GM19193 (cell line): Measurements from ENCODE around the gene RGS14.
A peak's percentile ranks its signal among the peaks of the same experiment; 100 is the strongest.

Experiments
- POLR2A ChIP-seq: IDR thresholded peaks from 4 replicates; pipeline ENCODE4 v1.6.1; 2011; ENCODE audit not compliant: insufficient read depth, insufficient read length; ENCODE audit errors: extremely low read depth

RGS14 gene

DNA sequence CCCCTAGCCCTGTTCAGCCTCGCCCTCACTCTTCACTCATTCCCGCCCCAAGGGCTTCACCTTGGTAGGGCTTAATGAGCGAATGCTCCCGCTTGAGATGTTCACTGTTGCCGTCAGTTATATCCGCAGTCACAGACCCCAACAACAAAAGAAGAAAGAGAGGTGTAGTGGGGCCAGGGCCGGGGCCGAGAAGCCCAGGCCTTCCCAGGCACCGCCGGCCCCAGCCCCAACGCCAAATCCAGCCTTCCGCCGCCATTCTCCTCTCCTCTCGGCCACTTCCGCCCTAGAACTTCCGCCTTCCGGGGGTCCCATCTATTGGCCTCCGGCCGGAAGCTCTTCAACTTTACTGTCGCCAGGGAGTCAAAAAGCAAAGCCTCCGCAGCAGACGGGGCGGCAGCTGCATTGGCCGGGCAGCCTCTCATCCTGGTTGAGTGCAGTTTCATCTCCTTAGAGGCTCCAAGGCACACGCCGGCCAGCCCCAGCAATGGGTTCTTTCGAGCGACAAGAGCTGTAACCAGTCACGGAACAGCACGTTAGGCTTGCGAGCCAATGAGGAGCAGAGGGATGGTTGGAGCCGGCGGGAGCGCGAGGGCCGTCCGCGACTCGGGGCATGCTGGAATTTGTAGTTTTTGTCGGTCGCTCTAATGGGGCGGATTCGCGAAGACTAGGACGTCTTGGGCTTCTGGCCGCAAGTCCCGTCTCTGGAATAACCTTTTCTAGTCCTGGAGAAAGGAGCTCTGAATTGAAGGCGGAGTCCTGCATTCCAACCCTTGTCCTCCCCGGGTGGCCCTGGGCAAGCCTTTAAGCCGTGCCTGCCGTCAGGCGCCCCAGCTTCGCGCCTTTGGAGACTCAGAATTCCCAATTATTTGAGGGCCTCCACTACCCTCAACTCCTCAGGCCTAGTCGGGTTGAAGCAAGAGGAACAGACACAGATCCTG is 6.1 kb upstream of the RGS14 start, which contains the start of gene LMAN2:
Gene LMAN2, minus strand, starts transcription at position 277 of the 938 bp plus-strand sequence. Its CDS starts 21 bp downstream, at position 256.
- TF ChIP-seq POLR2A, result peak; percentile 92

DNA sequence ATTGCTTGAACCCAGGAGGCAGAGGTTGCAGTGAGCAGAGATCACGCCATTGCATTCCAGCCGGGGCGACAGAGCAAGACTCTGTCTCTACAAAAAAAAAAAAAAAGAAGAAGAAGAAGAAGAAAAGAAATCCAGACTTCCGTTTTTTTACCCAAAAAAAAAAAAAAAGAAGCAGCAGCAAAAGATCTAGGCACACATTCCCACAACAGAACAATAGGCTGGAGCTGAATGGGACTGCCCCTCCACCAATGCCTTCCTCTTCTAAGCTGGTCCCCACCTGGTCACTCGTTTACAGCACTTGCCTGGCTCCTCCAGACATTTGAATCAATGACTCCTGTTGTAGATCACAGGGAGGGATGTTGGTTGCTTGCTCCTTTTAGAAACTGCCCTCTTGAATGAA is 4.6 kb upstream of the RGS14 start:
- no peak for TF ChIP-seq POLR2A

DNA sequence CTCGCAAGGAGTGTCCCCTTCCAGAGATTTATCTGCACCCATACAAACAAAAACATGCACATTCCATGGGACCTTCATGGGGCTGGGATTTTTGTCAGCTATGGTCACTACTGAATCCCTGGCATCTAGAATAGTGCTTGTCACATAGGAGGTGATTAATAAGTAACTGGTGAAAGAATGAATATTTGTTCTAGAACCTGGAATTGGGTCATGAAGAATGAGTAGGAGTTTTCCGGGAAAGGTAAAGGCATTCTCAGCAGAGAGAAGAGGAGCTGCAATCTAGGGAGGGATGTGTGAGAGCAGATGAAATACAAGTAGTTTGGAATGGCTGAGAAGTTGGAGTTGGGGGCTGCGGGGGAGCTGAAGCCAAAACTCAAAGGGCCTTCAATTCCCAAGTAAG is 3.5 kb upstream of the RGS14 start:
- no peak for TF ChIP-seq POLR2A

DNA sequence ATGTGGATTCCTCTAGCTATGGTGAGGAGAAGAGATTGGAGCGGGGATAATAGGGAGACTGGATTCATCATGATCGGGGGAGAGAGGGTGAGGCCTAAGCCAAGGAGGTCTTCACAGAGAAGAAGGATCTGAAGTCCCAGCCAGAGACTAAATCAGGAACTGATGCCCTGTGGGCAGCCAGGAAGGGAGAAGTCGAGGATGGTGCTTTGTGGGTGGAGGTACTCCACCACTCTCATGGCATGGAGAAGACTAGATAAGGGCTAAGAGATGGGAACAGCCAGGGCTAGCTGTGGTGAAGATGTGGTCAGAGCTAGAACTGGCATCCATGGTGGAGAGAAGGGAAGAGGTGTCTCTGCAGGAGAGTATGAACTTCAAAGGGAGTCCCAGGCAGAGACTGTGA is 3.0 kb upstream of the RGS14 start:
- TF ChIP-seq POLR2A, result no peak

DNA sequence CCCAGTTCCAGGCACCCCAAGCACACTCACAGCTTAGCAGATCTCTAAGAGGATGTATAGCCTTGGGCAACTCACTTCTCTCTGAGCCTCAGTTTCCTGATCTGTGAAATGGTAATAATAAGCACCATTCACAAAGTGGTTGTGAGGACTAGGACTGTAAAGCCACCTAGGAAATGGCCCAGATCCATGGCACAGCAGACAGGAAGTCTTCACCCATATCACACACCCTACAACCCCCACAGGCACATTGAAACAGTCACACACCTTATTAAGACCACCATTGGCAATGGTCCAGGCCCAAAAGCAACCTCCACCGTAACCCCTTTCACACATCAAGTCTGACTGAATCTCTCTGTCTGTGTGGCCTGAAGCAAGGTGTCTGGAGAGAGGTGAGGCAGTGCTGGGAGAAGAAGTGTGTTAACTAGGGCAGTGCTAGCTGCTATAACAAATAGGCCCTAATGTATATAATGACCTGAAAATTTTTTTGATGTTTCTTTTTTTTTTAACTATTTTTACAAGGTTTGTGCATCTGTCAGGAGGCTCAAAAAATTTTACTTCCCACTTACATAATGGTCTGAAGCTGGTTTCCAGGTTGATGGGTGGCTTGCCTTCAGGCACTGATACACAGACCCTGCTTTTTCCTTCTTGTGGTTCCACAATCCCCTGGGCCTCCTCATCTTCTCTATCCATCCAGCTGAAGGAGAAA is 2.4 kb upstream of the RGS14 start:
- no peak for TF ChIP-seq POLR2A

DNA sequence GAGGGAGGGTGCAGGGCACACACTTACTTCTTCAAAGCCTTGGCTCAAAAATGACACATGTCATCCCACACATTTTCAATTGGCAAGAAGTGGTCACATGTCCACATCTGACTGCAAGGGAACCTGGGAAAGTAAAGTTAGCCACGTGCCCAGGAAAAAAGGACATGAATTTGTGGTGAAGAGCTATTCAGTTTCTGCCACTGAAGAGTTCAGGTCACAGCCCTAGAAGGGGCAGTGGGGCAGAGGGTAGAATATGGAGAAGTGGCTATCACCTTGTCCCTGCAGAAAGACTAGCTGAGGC is 1.9 kb upstream of the RGS14 start:
- no peak for TF ChIP-seq POLR2A

DNA sequence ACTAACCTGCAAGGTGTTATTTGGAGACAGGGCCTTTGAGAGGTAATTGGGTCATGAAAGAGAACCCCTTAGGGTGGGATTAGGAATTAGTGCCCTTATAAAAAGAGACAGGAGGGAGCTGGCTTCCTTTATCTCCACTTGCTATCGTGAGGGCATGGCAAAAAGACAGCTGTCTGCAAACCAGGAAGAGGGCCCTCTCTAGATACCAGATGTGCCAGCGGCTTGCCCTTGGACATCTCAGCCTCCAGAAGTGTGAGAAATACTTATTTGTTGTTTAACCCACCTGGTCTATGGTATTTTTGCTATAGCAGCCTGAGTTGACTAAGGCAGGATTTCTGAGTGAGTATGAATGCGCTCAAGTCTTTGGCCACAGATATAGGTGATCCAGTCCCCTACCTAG is 978 bp upstream of the RGS14 start:
- no peak for TF ChIP-seq POLR2A

DNA sequence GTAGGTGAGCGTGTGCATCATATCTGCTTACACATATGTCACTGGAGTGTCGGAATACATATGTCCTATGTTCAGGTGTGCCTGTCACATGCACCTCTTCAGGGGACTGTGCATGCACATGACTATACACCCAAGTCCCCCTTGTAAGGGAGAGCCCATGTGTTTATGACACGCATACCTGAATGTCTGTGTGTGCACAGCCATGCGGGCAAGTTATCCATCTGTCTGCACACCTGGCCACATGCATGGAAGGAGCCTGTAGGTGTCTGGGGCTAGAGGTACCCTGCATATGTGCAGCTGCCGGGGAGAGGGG is 622 bp upstream of the RGS14 start:
- no peak for TF ChIP-seq POLR2A

DNA sequence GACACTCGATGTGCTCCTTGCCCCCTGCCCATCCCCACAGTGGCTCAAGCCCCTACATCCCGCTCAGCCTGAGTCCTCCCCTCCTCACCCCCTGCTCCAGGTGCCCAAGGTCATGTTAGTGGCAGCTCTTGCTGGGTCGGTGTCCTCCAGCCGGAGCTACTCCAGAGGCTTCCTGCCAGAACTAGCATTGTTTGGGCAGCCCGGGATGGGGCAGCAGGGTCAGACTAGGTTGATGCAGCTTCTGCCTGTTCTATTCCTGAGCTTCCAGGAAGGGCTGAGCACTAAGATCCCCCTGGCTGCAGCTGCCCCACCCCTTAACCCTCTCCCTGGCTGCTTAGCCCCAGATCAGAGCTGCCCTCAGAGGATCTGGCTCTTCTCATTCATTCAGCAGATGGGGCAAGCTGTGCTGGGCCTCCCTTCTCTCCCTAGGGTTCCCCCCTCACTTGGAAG is 671 bp downstream of the RGS14 start:
- TF ChIP-seq POLR2A, result no peak

DNA sequence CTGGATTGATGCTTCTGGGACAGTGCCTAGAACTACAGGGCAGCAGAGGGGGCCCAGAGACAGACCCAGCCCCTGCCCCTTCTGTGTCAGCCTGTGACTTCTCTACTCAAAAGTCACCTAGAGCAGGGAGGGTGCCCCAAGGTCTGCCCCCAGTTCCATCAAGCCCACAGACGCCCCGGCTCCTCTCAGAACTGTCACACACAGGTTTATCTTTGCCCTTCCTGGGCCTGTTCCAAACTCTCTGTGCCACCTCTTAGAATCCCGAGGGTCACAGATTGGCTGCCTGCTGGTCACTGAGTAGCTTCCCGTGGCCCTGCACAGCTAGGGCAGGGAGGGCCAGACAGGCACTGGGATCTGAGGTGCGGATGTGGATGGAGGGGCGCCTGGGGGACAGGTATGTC is 1.7 kb downstream of the RGS14 start:
- no peak for TF ChIP-seq POLR2A

DNA sequence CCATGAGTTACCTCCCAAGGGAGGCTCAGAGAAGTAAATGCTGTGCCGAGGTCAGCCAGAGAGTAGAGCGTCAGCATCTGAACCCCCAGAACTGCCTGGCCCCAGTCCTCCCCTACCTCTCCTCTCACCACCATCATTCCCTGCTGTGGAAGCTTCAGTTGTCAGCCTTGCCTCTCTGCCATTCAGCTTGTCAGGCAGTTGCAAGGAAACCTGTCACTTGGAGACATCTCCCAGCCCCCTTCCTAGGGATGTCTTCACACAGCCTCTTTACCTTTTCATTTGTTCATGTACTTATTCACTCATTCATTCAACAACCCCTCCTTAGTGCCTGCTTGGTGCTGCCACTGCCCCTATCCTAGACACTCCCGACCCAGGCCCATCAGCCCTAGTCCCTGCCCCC is 2.1 kb downstream of the RGS14 start:
- no peak for TF ChIP-seq POLR2A

DNA sequence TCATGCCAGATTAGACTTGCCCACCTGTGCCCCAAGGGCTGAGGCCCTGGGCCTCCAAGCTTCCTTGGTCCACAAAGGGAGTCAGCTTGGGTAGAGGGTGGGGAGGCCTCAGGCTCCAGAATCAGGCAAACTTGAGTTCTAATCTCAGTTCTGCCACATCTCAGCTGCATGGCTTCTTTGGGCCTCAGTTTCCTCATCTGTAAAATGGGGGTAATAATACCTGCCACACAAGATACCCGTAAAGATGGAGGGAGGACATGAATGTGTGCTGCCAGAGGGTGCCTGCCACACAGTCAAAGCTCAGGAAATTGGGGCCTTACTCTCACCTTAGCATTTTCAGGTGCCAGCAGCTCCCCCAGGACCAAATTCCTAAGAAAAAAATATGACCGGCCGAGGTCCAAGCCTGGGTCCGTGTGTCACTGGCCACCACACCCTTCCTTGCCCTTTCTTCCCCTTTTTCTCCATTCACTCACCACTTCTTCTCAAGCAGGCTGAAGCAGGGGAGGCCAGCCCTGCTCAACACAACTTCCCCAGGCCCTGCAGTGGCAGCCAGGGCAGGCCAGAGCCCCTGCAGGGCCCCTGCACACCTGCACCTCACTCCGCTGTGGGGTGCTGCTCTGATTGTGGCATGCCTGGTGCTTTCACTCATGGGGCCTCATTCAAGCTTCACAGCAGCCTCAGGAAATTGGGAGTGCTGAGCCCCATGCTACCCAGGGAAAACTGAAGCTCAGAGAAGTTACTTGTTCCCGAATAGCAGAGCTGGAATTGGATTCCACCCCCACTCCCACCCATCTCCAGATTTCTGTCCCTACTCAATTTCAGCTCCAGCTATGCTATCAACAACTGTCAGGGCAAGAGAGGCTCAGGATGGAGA is 3.9 kb downstream of the RGS14 start:
- TF ChIP-seq POLR2A, result no peak

DNA sequence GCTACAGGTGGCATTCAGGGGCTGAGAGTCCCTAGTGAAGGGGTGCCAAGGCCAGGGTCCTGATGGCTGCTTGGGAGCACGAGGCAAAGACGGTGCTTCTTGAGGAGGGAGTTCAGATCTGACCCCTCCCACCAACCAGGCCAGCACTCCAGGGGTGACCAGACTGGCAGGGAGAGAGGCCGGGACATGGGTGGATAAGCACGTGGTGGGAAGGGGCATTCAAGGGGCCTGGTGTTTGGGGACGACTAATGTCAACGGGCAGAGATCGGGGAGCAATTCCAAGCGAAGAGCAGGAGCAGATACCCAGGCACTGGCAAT is 4.5 kb downstream of the RGS14 start:
- TF ChIP-seq POLR2A, result no peak

DNA sequence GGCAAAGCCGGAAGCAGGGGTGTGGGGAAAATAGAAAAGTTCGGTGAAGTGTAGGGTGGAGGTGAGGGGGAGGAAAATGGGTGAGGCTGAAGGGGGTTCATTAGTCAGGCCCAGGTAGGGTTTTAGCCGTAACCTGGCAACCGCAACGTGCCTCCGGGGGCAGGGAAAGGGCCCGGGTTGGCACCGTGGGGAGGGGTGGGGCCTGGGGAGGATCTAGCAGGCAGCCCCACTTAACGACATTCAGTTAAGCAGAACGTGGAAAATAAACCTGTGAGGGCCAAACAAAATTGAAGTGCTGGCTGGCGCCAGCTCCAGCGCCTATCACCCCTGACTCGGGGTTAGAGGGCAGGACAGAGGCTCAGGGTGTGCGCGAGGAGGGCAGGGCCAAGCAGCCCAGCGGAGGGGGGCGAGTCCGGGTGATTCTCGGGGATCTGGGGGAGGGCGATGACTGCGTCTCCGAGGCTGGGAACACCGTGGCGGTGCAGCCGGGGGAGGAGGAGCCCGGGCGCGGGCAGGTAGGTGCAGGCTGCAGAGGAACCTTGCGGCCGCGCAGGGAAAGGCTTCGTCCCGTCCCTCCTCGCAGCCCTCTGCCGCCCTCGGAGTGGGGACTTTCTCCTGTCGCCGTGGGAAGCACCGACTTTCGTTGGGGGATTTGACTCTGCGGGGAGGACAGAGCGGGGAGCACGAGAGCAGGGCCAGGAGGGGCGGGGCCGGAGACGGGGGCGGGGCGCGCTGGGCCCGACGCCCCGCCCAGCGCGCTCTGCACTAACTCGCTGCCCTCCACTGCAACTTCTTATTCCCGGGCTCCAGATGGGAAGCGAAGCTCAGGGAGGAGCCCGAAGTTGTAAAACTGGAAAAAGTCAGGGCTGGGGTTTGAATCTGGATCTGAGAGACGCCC is 5.1 kb downstream of the RGS14 start:
- peak; percentile 15 for TF ChIP-seq POLR2A
